Hepatocyte (in vitro differentiated cells): ENCODE measurements around the gene OSGEP.

ENCODE experiments used
- EZH2 ChIP-seq: fragments of 200-600 bp; sonication (generic); IDR thresholded peaks from 2 replicates; pipeline ENCODE4 v1.6.1; 2016; ENCODE audit warnings: antibody characterized with exemption, mild to moderate bottlenecking, borderline replicate concordance
- EZH2phosphoT487 ChIP-seq: fragments of 200-600 bp; sonication (generic); IDR thresholded peaks from one replicate; pipeline ENCODE4 v1.6.1; 2018; ENCODE audit warnings: antibody characterized with exemption, mild to moderate bottlenecking, low read depth, moderate library complexity; ENCODE audit not compliant: unreplicated experiment, severe bottlenecking
- TF ChIP-seq, protein P1 (sequence below): fragments of 200-600 bp; sonication (generic); IDR thresholded peaks from 2 replicates; pipeline ENCODE4 v1.5.1; 2016; ENCODE audit warnings: antibody characterized with exemption, mild to moderate bottlenecking; ENCODE audit not compliant: poor library complexity

DNA sequence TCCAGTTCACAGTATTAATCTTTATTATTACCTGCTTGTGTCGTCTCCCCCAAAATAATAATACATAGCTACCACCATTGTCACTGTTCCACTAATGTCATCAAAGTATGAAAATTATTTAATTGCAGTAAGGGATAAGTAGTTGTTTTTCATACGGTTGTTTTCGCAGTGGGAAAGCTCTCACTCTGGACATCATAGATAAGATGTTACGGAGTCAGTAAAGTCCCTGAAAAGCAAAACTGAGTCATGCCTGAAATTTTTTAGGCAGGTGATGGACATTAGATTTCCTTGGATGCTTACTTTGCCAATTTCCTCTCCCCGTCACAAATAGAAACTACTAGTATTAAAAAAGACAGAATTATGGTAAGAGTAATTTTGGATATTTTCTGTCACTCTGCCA lies 27.8 kb upstream of the OSGEP start:
- TF ChIP-seq, protein P1, sequence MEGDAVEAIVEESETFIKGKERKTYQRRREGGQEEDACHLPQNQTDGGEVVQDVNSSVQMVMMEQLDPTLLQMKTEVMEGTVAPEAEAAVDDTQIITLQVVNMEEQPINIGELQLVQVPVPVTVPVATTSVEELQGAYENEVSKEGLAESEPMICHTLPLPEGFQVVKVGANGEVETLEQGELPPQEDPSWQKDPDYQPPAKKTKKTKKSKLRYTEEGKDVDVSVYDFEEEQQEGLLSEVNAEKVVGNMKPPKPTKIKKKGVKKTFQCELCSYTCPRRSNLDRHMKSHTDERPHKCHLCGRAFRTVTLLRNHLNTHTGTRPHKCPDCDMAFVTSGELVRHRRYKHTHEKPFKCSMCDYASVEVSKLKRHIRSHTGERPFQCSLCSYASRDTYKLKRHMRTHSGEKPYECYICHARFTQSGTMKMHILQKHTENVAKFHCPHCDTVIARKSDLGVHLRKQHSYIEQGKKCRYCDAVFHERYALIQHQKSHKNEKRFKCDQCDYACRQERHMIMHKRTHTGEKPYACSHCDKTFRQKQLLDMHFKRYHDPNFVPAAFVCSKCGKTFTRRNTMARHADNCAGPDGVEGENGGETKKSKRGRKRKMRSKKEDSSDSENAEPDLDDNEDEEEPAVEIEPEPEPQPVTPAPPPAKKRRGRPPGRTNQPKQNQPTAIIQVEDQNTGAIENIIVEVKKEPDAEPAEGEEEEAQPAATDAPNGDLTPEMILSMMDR: no peak
- TF ChIP-seq EZH2: no peak
- TF ChIP-seq EZH2phosphoT487: no peak
